Measurements from ENCODE around the gene PRR20G.

DNA sequence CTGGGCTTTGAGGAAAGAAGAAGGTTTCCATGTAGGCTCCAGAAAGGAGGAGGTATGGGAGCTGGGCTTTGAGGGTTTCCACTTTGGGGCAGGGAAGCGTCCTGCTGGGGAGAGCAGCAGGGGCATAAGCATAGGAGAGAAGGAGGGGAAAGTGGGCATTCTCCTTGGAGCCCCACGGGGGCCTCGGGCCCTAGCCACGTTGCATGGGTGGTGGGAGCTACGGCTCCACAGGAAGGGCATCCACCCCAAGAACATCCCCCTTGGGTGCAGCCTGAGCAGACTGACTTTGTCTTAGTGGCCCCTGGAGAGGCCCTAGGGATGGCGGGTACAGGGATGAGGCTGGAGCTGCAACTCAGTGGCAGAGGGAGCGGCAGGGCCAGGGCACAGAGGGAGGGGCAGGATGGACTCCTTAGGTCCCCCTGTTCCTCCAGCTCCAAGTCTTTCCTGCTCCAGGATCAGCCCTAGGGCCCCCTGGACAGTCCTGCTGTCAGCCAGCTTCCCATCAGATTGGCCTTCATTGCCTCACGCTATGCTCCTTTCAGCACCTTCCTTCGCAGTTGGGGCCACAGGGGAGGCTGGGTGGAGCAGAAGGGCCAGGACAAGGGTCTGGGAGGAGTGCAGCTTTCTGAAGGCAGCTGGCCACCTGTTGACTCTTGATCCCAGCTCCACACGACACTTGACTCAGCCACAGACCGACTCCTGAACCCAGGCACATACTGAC, 22.9 kb downstream of the PRR20G start:
- TF ChIP-seq, protein P1, sequence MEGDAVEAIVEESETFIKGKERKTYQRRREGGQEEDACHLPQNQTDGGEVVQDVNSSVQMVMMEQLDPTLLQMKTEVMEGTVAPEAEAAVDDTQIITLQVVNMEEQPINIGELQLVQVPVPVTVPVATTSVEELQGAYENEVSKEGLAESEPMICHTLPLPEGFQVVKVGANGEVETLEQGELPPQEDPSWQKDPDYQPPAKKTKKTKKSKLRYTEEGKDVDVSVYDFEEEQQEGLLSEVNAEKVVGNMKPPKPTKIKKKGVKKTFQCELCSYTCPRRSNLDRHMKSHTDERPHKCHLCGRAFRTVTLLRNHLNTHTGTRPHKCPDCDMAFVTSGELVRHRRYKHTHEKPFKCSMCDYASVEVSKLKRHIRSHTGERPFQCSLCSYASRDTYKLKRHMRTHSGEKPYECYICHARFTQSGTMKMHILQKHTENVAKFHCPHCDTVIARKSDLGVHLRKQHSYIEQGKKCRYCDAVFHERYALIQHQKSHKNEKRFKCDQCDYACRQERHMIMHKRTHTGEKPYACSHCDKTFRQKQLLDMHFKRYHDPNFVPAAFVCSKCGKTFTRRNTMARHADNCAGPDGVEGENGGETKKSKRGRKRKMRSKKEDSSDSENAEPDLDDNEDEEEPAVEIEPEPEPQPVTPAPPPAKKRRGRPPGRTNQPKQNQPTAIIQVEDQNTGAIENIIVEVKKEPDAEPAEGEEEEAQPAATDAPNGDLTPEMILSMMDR (IDR thresholded peaks at IDR 0.05): no peak
- TF ChIP-seq EZH2 (IDR thresholded peaks at IDR 0.05; ENCODE audit: borderline replicate concordance, insufficient read depth, low read depth, low read length, poor library complexity, severe bottlenecking): no peak

Data from B cell (primary cell).